ENCODE results near the gene CCK. TPM values are rescaled to one million over a fixed set of nuclear protein-coding genes. Genes with fewer than 3 reads are reported as not detected.

Gene CCK
- total RNA-seq, 1 donor: not detected

DNA sequence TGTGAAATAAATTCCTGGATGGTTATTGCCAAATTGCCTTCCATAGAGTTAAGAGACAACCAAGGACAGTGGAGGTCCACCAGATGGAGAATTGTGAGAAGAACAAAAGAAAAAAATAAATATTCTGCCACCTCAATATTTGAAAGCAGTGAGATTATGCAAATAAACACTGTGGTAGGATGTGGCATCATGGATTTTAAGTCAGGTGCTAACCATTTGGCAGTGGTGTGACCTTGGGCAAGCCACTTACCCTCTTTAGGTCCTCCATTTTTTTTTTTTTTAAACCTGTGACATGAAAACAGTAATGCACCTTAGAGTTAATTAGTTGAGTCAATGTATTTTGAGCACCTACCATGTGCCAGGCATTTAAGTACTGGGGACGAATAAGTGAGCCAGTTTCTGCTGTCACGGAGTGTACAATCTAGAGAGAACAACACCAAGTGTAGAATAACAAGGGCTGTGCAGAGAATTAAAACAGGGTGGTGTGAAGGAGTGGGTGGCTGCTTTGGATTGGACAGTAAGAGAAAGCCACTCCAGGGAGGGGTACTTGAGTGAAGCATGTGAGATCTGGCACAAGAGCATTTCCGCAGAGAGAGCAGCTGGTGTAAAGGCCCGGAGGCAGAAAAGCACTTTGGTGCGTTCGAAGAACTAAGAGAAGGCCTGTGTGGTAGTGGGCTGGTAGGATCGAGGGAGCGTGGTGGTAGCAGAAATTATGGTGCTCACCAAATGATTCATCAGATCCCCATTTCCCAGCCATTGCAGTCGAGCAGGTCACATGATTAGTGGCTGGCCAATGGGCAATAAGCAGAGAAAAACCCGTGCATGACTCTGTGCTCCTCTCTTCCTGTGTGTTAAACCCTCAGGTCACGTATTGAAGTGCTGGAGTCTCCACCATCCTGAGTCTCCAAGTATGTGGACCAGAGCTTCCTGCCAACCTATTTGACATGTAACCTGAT lies 39.2 kb downstream of the CCK start:
- DNase-seq (ENCODE audit: low read depth in 2 of 3, low spot score in 2 of 3): no peak

DNA sequence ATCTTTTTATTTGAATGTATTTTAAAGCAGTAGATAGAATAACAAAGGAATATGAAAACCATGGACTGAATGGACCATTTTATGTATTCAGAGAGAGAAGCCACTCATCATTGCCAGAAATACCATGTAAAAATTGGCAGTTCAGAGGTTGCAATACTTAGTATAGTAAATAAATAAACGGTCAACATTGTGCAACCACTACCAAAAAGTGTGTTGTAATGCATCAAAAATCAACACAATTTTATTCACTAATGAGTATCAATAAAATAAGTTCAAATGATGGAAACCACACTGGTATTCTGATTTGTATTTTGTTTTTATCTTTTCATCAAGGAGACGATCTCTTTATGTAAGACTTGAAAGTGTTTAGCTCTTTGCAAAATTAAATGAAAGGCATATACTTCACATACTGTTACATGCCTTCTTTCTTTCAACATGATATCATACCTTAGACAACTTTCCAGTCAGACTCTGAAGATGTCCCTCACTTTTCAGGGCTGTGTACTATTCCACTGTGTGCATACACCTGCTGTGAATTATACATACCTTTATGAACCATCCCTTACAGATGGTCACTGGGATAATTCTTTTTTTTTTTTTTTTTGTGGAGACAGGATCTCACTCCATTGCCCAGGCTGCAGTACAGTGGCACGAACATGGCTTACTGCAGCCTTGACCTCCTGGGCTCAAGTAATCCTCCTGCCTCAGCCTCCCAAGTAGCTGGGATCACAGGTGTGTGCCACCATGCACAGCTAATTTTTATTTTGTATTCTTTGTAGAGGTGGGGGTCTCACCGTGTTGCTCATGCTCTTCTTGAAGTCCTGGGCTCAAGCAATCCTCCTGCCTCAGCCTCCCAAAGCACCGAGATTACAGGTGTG lies 40.3 kb downstream of the CCK start:
- no peak for DNase-seq (ENCODE audit: low read depth in 2 of 3, low spot score in 2 of 3)

DNA sequence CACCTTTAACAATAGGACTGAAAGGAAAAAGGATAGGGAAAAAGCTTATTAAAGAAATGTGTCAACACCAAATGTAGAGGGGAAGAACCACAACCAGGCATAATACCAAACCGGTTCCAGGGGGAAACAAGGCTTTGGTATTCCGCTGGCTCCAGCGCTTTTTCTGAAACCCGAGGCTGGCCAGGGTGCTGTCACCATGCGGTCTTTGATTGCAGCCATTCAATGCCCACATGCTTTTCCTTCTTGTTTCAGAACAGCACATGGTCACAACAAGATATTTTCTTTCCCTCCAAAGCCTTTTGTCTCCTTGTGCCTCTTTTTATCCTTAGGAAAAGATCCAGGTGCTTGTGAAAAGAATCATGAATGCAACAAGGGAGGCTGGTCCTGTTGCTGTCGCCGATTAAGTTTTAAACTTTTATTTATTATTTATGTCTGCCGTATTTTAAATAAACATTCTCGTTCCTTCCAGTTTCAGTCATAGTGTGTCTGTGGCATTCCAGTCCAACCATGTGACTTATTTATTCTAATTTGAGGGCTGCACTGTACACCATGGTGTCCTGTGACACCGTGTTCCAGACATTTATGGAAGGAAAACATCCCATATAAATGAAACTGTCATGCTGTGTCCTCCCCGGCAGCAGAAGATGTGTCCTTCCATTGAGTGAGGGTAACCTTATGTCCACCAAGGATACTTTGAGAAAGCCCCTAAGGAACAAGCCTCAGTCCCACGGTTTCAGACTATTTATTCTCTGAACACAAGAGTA lies 41.1 kb downstream of the CCK start:
- no peak for DNase-seq (ENCODE audit: low read depth in 2 of 3, low spot score in 2 of 3)

- no peak for DNase-seq (ENCODE audit: low read depth in 2 of 3, low spot score in 2 of 3)
Measured at GRCh38 chr3:42224178-42224577, 41.8 kb downstream of the CCK start.

- DNase-seq (ENCODE audit: low read depth in 2 of 3, low spot score in 2 of 3): no peak
Measured at GRCh38 chr3:42222942-42223693, 42.9 kb downstream of the CCK start.

DNA sequence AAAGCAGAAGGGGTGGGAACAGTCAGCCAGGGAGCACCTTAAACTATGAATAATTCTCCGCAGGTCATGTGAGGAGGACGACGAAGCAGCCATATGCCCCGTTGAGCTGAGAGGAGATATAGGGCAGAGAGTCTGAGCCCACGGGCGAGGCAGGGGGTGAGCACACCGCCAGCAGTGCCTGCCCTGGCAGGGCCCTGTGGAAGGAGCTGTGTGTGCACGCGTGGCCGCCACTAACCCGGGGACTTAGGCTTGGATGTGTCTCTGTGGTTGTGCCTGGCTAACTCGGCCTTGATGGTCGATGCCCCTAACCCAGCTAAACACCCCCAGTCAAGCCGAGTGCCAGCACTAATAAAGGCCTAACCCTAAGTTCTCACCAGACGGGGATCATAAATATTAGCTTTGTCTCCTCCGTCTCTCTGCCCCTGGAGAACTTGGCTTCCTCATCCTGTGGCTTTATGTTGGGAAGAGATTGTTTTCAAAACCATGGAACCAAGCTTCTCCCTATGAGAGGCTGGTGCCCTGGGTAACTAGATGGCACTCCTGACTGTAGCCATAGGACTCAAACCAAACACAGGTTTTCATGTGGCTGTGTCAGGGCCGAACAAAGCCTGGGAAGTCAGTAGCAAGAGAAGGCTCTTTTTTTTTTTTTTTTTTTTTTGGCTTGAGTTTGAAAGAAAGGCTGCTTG lies 45.4 kb downstream of the CCK start:
- DNase-seq (ENCODE audit: low read depth in 2 of 3, low spot score in 2 of 3): no peak

GRCh38 chr3:42216931-42217333 lies 49.1 kb downstream of the CCK start:
- DNase-seq (ENCODE audit: low read depth in 2 of 3, low spot score in 2 of 3): no peak

DNA sequence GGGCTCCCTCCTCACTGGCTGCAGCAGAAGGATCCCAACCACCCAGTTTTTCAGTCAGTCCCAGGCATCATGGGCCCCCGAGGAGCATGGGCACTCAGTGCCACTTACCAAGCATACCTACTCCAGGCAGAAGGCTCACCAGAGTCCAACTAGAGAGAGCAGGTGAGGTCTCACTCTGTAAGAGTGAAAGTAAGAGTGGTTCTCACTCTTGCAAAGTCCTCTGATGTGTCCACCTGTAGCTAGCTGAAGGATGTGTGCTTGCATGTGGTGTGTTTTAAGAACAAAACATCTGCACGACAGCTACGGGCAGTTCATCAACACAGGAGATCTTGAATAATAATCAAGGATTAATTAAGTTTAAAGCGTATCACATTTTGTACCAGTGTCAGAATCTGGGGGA lies 49.7 kb downstream of the CCK start:
- DNase-seq (ENCODE audit: low read depth in 2 of 3, low spot score in 2 of 3): no peak

GRCh38 chr3:42214565-42215283 lies 51.3 kb downstream of the CCK start:
- no peak for DNase-seq (ENCODE audit: low read depth in 2 of 3, low spot score in 2 of 3)

DNA sequence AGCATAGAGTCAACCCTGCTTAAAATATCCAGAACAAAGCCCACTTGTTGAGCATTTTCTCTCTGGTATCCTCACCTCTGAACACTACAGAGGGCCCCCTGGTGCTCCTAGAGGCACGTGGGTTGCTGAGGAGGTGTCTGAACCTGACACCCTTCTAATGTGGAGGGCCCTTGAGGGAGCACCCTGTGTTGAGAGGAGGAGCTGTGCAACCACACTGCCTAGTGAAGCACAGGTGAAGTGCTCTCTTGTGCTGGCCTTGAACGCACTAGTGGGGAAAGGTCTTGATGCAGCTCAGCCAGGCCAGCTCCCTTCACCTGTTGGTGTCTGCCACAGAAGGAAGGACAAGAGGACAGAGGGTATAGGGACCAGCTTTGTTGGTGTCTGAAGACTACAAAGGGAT lies 51.9 kb downstream of the CCK start:
- DNase-seq (ENCODE audit: low read depth in 2 of 3, low spot score in 2 of 3): no peak

GRCh38 chr3:42213417-42213816 lies 52.6 kb downstream of the CCK start:
- DNase-seq (ENCODE audit: low read depth in 2 of 3, low spot score in 2 of 3): peak in 1 of 3 donors; percentile 69

- no peak for DNase-seq (ENCODE audit: low read depth in 2 of 3, low spot score in 2 of 3)
Measured at GRCh38 chr3:42210726-42211125, 55.3 kb downstream of the CCK start.

- DNase-seq (ENCODE audit: low read depth in 2 of 3, low spot score in 2 of 3): no peak
Measured at GRCh38 chr3:42209917-42210316, 56.1 kb downstream of the CCK start.

Small RNAs within 50 kb of the gene (small RNA-seq; reads per million reads assigned to genes)
- gene RNU4-78P: not detected

Other genes starting within 250 kb of the CCK start
- 36.9 TPM for gene TRAK1, start 174.8 kb downstream of the CCK start, total RNA-seq
- gene LYZL4, start 144.4 kb upstream of the CCK start, total RNA-seq: not detected
- gene VIPR1, start 236.5 kb upstream of the CCK start, total RNA-seq: 1.1 TPM